Glutamatergic neuron (in vitro differentiated cells): ENCODE measurements around the gene H1-8. TPM values are rescaled to one million over a fixed set of nuclear protein-coding genes. Genes with fewer than 3 reads are reported as not detected.
A peak's percentile ranks its signal among the peaks of the same experiment; 100 is the strongest.

Experiments
- DNase-seq: peaks from one replicate; pipeline ENCODE4 v3.0.0; 2022
- H3K27ac Mint-ChIP-seq: one replicate; pipeline ENCODE4 v1.8.0; 2020; ENCODE audit warnings: mild to moderate bottlenecking, mixed read lengths, inconsistent platforms; ENCODE audit not compliant: unreplicated experiment
- H3K27me3 Mint-ChIP-seq: one replicate; pipeline ENCODE4 v1.8.0; 2020; ENCODE audit warnings: mild to moderate bottlenecking, moderate library complexity, mixed read lengths, inconsistent platforms; ENCODE audit not compliant: unreplicated experiment
- H3K36me3 Mint-ChIP-seq: one replicate; pipeline ENCODE4 v1.8.0; 2020; ENCODE audit warnings: mild to moderate bottlenecking, mixed read lengths, inconsistent platforms; ENCODE audit not compliant: unreplicated experiment
- H3K4me1 Mint-ChIP-seq: one replicate; pipeline ENCODE4 v1.8.0; 2020; ENCODE audit warnings: mild to moderate bottlenecking, low read depth, mixed read lengths, inconsistent platforms; ENCODE audit not compliant: unreplicated experiment
- H3K4me3 Mint-ChIP-seq: one replicate; pipeline ENCODE4 v1.8.0; 2020; ENCODE audit warnings: mild to moderate bottlenecking, mixed read lengths, inconsistent platforms; ENCODE audit not compliant: unreplicated experiment
- H3K9me3 Mint-ChIP-seq: one replicate; pipeline ENCODE4 v1.8.0; 2020; ENCODE audit warnings: mild to moderate bottlenecking, moderate library complexity, mixed read lengths, inconsistent platforms; ENCODE audit not compliant: unreplicated experiment
- total RNA-seq: library from RNA; stranded (reverse); fragmentation: NEBNext Ultra II Directional; extraction: Animal tissue kit (Norgen Biotek cat#: 25700); gene quantifications from one replicate; pipeline ENCODE4 v1.2.1, GENCODE V29; 2021; ENCODE audit not compliant: unreplicated experiment
- TF ChIP-seq, protein P1 (sequence below): fragments of 200-600 bp; sonication (generic); IDR thresholded peaks from one replicate; pipeline ENCODE4 v1.5.0; 2021; ENCODE audit not compliant: partially characterized antibody, unreplicated experiment

The H1-8 gene
- total RNA-seq, 1 donor from 2014 or later = not detected

DNA sequence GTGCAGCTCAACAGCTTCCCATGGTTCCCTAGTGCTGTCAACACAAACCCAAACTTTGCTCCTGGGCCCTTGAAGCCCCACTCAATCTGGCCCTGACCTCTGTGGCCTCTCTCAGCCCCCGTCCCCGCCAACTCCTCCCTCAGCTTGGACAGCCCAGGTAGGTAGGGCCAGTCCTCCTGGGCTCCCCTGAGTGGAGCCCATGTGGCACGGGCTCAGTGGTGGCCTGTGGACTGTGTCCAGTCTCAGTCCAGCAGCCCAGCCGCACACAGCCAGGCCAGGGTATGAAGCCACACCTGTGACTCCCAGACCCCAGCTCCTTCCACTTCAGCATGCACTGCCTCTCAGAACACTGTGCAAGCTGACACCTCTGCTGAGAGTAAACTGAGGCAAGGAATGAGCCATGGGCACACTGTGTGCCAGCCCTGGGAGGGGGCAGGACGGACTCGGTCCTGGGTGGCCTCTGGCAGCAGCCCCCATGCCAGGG, 52.0 kb downstream of the H1-8 start:
- no peak overlapping the region for H3K27ac Mint-ChIP-seq
- H3K36me3 Mint-ChIP-seq = no peaks in the 10 kb centered on the region
- H3K4me1 Mint-ChIP-seq = peaks cover 40% of the 10 kb centered on the region
- no peak for DNase-seq
- peaks cover 4% of the 10 kb centered on the region for H3K27me3 Mint-ChIP-seq
- H3K4me3 Mint-ChIP-seq = peak overlapping the region; percentile 49
- TF ChIP-seq, protein P1, sequence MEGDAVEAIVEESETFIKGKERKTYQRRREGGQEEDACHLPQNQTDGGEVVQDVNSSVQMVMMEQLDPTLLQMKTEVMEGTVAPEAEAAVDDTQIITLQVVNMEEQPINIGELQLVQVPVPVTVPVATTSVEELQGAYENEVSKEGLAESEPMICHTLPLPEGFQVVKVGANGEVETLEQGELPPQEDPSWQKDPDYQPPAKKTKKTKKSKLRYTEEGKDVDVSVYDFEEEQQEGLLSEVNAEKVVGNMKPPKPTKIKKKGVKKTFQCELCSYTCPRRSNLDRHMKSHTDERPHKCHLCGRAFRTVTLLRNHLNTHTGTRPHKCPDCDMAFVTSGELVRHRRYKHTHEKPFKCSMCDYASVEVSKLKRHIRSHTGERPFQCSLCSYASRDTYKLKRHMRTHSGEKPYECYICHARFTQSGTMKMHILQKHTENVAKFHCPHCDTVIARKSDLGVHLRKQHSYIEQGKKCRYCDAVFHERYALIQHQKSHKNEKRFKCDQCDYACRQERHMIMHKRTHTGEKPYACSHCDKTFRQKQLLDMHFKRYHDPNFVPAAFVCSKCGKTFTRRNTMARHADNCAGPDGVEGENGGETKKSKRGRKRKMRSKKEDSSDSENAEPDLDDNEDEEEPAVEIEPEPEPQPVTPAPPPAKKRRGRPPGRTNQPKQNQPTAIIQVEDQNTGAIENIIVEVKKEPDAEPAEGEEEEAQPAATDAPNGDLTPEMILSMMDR = no peak
- H3K9me3 Mint-ChIP-seq = peaks cover 1% of the 10 kb centered on the region

DNA sequence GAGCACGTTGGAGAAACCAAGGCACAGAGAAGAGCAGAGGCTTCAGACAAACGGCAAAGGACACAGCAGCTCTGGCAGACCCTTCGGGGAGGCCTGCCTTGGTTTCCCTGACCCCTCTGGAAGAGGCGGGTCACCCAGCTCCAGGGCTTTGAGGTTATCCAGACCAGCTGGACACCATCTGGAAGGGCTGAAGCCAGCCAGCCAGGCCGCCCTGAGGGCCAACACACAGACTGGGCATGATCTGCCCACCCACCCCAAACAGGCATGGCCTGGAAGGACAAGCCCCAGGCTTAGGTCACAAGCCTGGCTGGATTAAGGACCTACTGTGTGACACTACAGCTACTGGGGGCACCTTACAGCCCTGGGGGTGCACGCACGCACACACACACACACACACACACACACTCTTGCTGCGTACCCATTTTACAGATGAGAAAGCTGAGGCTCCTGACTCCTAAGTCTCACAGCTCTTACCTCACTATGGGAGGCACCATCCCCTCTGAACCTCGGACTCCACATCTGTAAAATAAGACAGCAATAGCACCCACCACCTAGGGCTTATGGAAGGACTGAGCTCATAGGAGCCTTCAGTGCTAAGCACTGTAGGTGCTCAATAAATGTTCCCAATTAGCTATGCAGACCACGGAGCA, 52.7 kb downstream of the H1-8 start:
- peak overlapping the region; percentile 38 for H3K4me3 Mint-ChIP-seq
- DNase-seq = no peak
- peaks cover 4% of the 10 kb centered on the region for H3K27me3 Mint-ChIP-seq
- peak overlapping the region; percentile 91 for H3K27ac Mint-ChIP-seq
- no peaks in the 10 kb centered on the region for H3K36me3 Mint-ChIP-seq
- TF ChIP-seq, protein P1 = no peak
- peaks cover 37% of the 10 kb centered on the region for H3K4me1 Mint-ChIP-seq
- H3K9me3 Mint-ChIP-seq = peaks cover 1% of the 10 kb centered on the region

DNA sequence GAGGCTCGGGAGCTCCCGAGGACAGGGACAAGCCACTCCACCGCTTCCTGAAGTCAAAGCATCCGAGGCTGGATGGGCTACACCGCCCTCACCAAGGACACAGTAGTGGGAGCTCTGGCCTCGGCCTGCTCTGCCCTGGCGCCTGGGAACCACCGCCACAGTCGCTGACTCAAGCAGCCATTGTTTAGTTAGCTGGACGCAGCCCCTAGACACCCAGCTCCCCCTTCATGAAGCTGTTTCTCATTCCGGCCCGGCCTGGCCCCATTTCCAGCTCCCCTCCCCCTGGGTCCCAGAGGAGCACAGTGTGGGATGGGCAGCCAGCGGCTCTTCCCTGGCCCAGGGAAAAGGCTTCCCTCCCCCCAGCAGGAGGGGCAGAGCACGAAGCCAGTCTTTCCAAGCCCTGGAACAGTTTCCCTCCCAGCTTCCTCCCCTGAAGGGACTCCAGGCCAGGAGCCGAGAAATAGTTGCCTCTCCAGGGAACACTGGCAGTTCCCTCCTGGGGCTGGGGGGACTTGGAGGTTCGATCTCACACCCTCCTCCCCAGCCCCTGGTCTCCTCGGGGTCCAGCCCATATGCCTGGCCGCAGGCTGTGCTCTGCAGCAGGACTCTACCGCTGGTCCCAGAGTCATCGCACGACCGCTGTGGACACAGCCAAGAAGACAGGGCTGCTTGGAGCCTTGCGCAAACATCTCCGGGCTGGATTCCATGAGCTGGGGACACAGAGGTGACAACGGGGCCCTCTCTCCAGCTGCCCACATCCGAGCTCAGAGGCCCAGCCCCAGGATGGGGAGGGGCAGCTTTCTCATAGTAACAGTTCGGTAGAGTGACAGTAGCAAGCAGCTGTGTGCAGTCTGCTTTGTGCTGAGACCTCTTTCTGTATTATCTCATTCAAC, 53.5 kb downstream of the H1-8 start:
- Mint-ChIP-seq H3K27ac (peak overlapping the region; percentile 91), H3K4me3 (peak overlapping the region; percentile 59), H3K4me1 (peaks cover 37% of the 10 kb centered on the region), H3K9me3 (peaks cover 1% of the 10 kb centered on the region), H3K27me3 (peaks cover 4% of the 10 kb centered on the region), H3K36me3 (no peaks in the 10 kb centered on the region)
- DNase-seq = peak; percentile 80
- TF ChIP-seq, protein P1 = no peak

DNA sequence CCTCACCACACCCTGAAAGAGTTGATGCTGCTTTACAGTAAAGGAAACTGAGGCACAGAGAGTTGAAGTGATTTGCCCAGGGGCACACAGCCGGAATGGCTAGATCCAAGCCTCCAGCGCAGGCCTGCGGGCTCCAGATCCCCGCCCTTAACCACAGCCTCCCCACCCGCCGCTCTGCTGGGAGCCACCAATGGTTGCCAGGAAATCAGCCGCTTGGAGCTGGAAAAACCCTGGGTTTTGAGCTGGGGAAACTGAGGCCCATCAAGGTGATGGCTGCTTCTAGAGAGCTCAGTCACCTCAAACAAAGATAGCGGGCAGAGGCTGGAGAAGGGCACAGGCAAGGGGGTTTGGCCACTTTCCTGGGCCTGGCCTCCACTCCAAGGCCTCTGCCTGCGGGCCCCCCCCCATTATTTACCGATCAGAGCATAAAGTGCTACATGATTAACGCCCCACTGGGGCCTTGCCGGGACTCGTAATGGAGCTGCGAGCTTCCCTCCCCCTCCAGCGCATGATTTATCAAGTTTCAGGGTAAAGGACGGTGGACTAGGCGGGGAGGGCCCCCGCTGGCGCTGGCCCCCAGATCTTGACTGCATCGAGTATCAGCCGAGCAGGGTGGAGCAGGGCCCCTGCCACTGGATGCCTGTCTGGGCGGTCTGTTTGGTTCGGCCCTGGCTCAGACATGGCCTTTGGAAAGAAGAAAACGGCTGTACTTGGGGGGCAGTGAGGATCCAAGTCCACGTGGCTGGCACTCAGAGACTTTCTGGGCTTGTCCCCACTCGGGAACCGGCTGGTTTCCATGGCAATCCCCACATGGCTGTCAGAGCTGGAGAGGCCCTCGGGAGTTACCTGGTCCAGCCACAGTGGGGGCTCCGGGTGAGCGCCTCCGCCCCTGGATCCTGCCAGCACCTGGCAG, 54.4 kb downstream of the H1-8 start:
- Mint-ChIP-seq H3K27me3 (peaks cover 4% of the 10 kb centered on the region), H3K36me3 (no peaks in the 10 kb centered on the region), H3K27ac (peak overlapping the region; percentile 91), H3K4me3 (peak overlapping the region; percentile 59), H3K4me1 (peaks cover 36% of the 10 kb centered on the region), H3K9me3 (peaks cover 2% of the 10 kb centered on the region)
- TF ChIP-seq, protein P1 = no peak
- DNase-seq = no peak
